Sigmoid colon (tissue), 4 donors: ENCODE measurements around the gene DOLPP1.

ENCODE experiments used
- EP300 ChIP-seq, 4 donors: sonication (generic); formaldehyde crosslinking; IDR thresholded peaks; one replicate each; pipeline ENCODE4 v1.6.1; 2017; ENCODE audit warnings: antibody characterized with exemption in 4 of 4
- POLR2A ChIP-seq, 2 donors: fragments of 450-650 bp; IDR thresholded peaks; one replicate each; pipeline ENCODE4 v1.6.1; 2016; ENCODE audit warnings: antibody characterized with exemption in 2 of 2, mild to moderate bottlenecking in 2 of 2, moderate library complexity in 2 of 2
- TF ChIP-seq, protein P1 (sequence below), 4 experiments: fragments of 450-650 bp in 3 of 4; fragments of 200-600 bp in 1 of 4; IDR thresholded peaks; one replicate each; pipeline ENCODE4 v1.5.1; 2016 to 2019; ENCODE audit warnings: antibody characterized with exemption in 4 of 4, mild to moderate bottlenecking in 3 of 4, moderate library complexity in 2 of 4

DNA sequence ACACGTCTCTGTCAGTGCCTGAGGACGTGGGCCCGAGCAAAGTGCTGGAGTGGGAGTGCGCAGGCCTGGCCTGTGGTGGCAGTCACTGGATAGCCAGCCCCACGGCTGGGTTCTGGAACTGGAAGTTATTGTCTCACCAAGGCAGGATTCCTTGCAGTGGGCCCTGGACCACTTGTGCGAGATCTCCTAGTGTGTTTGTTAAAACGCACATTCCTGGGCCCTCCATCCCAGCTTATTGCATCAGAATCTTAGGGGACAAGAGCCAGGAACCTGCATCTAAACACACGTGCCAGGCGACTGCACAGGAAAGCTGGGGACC, 57.2 kb downstream of the DOLPP1 start:
- TF ChIP-seq, protein P1, sequence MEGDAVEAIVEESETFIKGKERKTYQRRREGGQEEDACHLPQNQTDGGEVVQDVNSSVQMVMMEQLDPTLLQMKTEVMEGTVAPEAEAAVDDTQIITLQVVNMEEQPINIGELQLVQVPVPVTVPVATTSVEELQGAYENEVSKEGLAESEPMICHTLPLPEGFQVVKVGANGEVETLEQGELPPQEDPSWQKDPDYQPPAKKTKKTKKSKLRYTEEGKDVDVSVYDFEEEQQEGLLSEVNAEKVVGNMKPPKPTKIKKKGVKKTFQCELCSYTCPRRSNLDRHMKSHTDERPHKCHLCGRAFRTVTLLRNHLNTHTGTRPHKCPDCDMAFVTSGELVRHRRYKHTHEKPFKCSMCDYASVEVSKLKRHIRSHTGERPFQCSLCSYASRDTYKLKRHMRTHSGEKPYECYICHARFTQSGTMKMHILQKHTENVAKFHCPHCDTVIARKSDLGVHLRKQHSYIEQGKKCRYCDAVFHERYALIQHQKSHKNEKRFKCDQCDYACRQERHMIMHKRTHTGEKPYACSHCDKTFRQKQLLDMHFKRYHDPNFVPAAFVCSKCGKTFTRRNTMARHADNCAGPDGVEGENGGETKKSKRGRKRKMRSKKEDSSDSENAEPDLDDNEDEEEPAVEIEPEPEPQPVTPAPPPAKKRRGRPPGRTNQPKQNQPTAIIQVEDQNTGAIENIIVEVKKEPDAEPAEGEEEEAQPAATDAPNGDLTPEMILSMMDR (IDR thresholded peaks at IDR 0.05): no peak
- TF ChIP-seq POLR2A (IDR thresholded peaks at IDR 0.05) (no peak), EP300 (IDR thresholded peaks at IDR 0.05) (no peak)
